GM23338 (cell line): ENCODE measurements around the gene CALML5. TPM values are rescaled to one million over a fixed set of nuclear protein-coding genes. Genes with fewer than 3 reads are reported as not detected.

ENCODE experiments used
- ATAC-seq: fragments of 200-7000 bp; cut with Tn5 transposase; 3 replicates; pipeline ENCODE4 v1.9.1; 2020
- DNase-seq: peaks from one replicate; pipeline ENCODE4 v3.0.0-alpha.2; 2015; ENCODE audit warnings: low spot score
- H2AFZ ChIP-seq: fragments of 200-600 bp; sonication (generic); 2 replicates; pipeline ENCODE4 v1.8.0; 2016; ENCODE audit warnings: antibody characterized with exemption, mild to moderate bottlenecking, moderate library complexity
- H3F3A ChIP-seq: fragments of 200-600 bp; sonication (generic); replicated peaks from 2 replicates; pipeline ENCODE4 v1.8.0; 2017; ENCODE audit warnings: antibody characterized with exemption, mixed run types, low read depth
- H3K27ac ChIP-seq: fragments of 200-600 bp; sonication (generic); 2 replicates; pipeline ENCODE4 v1.6.1; 2016; ENCODE audit warnings: low read depth
- H3K27me3 ChIP-seq: fragments of 200-600 bp; sonication (generic); 2 replicates; pipeline ENCODE4 v1.8.0; 2016; ENCODE audit warnings: mild to moderate bottlenecking, mixed run types, moderate library complexity; ENCODE audit not compliant: insufficient read depth
- H3K36me3 ChIP-seq: fragments of 200-600 bp; sonication (generic); 2 replicates; pipeline ENCODE4 v1.8.0; 2016; ENCODE audit warnings: mild to moderate bottlenecking; ENCODE audit not compliant: insufficient read depth
- H3K4me1 ChIP-seq: fragments of 200-600 bp; sonication (generic); 2 replicates; pipeline ENCODE4 v1.8.0; 2016; ENCODE audit warnings: mild to moderate bottlenecking, moderate library complexity; ENCODE audit not compliant: insufficient read depth
- H3K4me2 ChIP-seq: fragments of 200-600 bp; sonication (generic); 2 replicates; pipeline ENCODE4 v1.7.1; 2017; ENCODE audit warnings: mixed run types
- H3K4me3 ChIP-seq: fragments of 200-600 bp; sonication (generic); 2 replicates; pipeline ENCODE4 v1.6.1; 2016; ENCODE audit warnings: mixed run types
- H3K79me2 ChIP-seq: fragments of 200-600 bp; sonication (generic); replicated peaks from 2 replicates; pipeline ENCODE4 v1.8.0; 2017; ENCODE audit warnings: mild to moderate bottlenecking; ENCODE audit not compliant: insufficient read depth
- H3K9me2 ChIP-seq: fragments of 200-600 bp; sonication (generic); 2 replicates; pipeline ENCODE4 v1.8.0; 2017; ENCODE audit not compliant: insufficient read depth
- H4K20me1 ChIP-seq: fragments of 200-600 bp; sonication (generic); replicated peaks from 2 replicates; pipeline ENCODE4 v1.8.0; 2017; ENCODE audit warnings: mild to moderate bottlenecking; ENCODE audit not compliant: insufficient read depth
- H3K27ac Mint-ChIP-seq: 2 replicates; pipeline ENCODE4 v1.8.0; 2020; ENCODE audit warnings: inconsistent platforms, mild to moderate bottlenecking, moderate library complexity, mixed read lengths
- H3K27me3 Mint-ChIP-seq: 3 replicates; pipeline ENCODE4 v1.8.0; 2022; ENCODE audit warnings: low read depth, mild to moderate bottlenecking, moderate library complexity, mixed read lengths, inconsistent platforms; ENCODE audit not compliant: insufficient read depth, poor library complexity
- H3K36me3 Mint-ChIP-seq: 3 replicates; pipeline ENCODE4 v1.8.0; 2021; ENCODE audit warnings: low read depth, mild to moderate bottlenecking, inconsistent platforms, moderate library complexity, mixed read lengths
- H3K4me1 Mint-ChIP-seq: 3 replicates; pipeline ENCODE4 v1.8.0; 2020; ENCODE audit warnings: mild to moderate bottlenecking, inconsistent platforms, mixed read lengths
- H3K4me3 Mint-ChIP-seq: 3 replicates; pipeline ENCODE4 v1.8.0; 2021; ENCODE audit warnings: moderate library complexity, mild to moderate bottlenecking, inconsistent platforms, mixed read lengths
- H3K9me3 Mint-ChIP-seq: 3 replicates; pipeline ENCODE4 v1.8.0; 2020; ENCODE audit warnings: moderate library complexity, mild to moderate bottlenecking, inconsistent platforms, mixed read lengths
- CREB1 ChIP-seq: fragments of 250-450 bp; sonication (Bioruptor Pico); IDR thresholded peaks from 2 replicates; pipeline ENCODE4 v1.5.0; 2020; ENCODE audit warnings: low read depth, mild to moderate bottlenecking, moderate library complexity
- CTCF ChIP-seq, 2 experiments: fragments of 200-600 bp in 1 of 2; sonication (generic) in 1 of 2; conservative IDR thresholded peaks; 2 replicates each; pipeline versions ENCODE4 v1.5.1 to v1.6.1; 2016 to 2017; ENCODE audit warnings: antibody characterized with exemption in 2 of 2, low read depth in 2 of 2, mild to moderate bottlenecking in 2 of 2, moderate library complexity in 1 of 2
- ETS1 ChIP-seq: IDR thresholded peaks from 2 replicates; pipeline ENCODE4 v1.6.1; 2016; ENCODE audit warnings: antibody characterized with exemption
- EZH2 ChIP-seq: fragments of 200-600 bp; sonication (generic); IDR thresholded peaks from one replicate; pipeline ENCODE4 v1.8.0; 2017; ENCODE audit warnings: antibody characterized with exemption, mild to moderate bottlenecking, low read depth; ENCODE audit not compliant: unreplicated experiment
- EZH2phosphoT487 ChIP-seq: fragments of 200-600 bp; sonication (generic); IDR thresholded peaks from one replicate; pipeline ENCODE4 v1.8.1; 2018; ENCODE audit warnings: antibody characterized with exemption; ENCODE audit not compliant: unreplicated experiment
- JUNB ChIP-seq: IDR thresholded peaks from one replicate; pipeline ENCODE4 v1.6.1; 2016; ENCODE audit warnings: antibody characterized with exemption; ENCODE audit not compliant: unreplicated experiment
- NANOG ChIP-seq: IDR thresholded peaks from 2 replicates; pipeline ENCODE4 v1.6.1; 2016; ENCODE audit warnings: antibody characterized with exemption, borderline replicate concordance
- POLR2AphosphoS5 ChIP-seq: IDR thresholded peaks from 2 replicates; pipeline ENCODE4 v1.6.1; 2016; ENCODE audit warnings: antibody characterized with exemption, low read depth
- REST ChIP-seq: IDR thresholded peaks from one replicate; pipeline ENCODE4 v1.6.1; 2018; ENCODE audit warnings: antibody characterized with exemption; ENCODE audit not compliant: unreplicated experiment
- STAT1 ChIP-seq: IDR thresholded peaks from one replicate; pipeline ENCODE4 v1.6.1; 2016; ENCODE audit warnings: antibody characterized with exemption; ENCODE audit not compliant: unreplicated experiment
- ZNF114 ChIP-seq: fragments of 250-450 bp; sonication (Bioruptor Pico); IDR thresholded peaks from 2 replicates; pipeline ENCODE4 v1.5.0; 2020; ENCODE audit warnings: mild to moderate bottlenecking, moderate library complexity
- ZNF331 ChIP-seq: fragments of 250-450 bp; sonication (Bioruptor Pico); IDR thresholded peaks from 2 replicates; pipeline ENCODE4 v1.5.0; 2020; ENCODE audit warnings: low read depth, mild to moderate bottlenecking, moderate library complexity
- polyA plus RNA-seq: library from polyadenylated mRNA; unstranded; fragments of >200 nt; fragmentation: Nextera tagmentation; extraction: Ambion mirVana; gene quantifications from 2 replicates; pipeline ENCODE4 v1.2.1, GENCODE V29; 2016
- total RNA-seq: library from RNA; depleted of rRNA; stranded (reverse); fragments of >200 nt; shearing (Covaris generic); gene quantifications from 2 replicates; pipeline ENCODE4 v1.2.3, GENCODE V29; 2014

CALML5 gene
- total and polyA plus RNA-seq, 2 experiments from 2014 or later: 0.40 TPM; not detected in 1

- H2AFZ ChIP-seq: 0 out of 2 replicates have a peak overlapping the region, but pooled peaks have one; percentile 80
- DNase-seq (no peak), ATAC-seq (no peak)
- H3K4me1 ChIP-seq: no peaks in the 10 kb centered on the region
- no peak for TF ChIP-seq EZH2phosphoT487
- no peak for TF ChIP-seq CTCF (conservative IDR thresholded peaks at IDR 0.05; ENCODE audit: low read depth in 2 of 2)
- no peak for TF ChIP-seq NANOG
- no peak for TF ChIP-seq JUNB
- TF ChIP-seq STAT1: no peak
- no peak for TF ChIP-seq EZH2
- no peak for TF ChIP-seq ZNF331 (CRISPR knock-in tag)
- TF ChIP-seq ETS1: no peak
- no peak for TF ChIP-seq REST
- no peak for TF ChIP-seq POLR2AphosphoS5
- no peak for TF ChIP-seq ZNF114
- TF ChIP-seq CREB1 (CRISPR knock-in tag): no peak
- no peaks in the 10 kb centered on the region for H4K20me1 ChIP-seq
- no peaks in the 10 kb centered on the region for H3K79me2 ChIP-seq
- no peaks in the 10 kb centered on the region for H3K9me2 ChIP-seq
- H3K27me3 ChIP-seq: no peaks in the 10 kb centered on the region
- no peaks in the 10 kb centered on the region for H3F3A ChIP-seq
- no peaks in the 10 kb centered on the region for H3K4me1 Mint-ChIP-seq
- H3K27ac ChIP-seq: no peak overlapping the region
- H3K36me3 ChIP-seq: no peaks in the 10 kb centered on the region
- H3K9me3 Mint-ChIP-seq: peaks cover 16% of the 10 kb centered on the region; the same call in 2 of the 3 replicates
- H3K4me3 ChIP-seq: no peak overlapping the region
- no peak overlapping the region for H3K4me2 ChIP-seq
- peaks cover 6% of the 10 kb centered on the region for H3K27me3 Mint-ChIP-seq
- no peak overlapping the region for H3K27ac Mint-ChIP-seq
- H3K36me3 Mint-ChIP-seq: peaks cover 3% of the 10 kb centered on the region; the same call in 2 of the 3 replicates
- no peak overlapping the region for H3K4me3 Mint-ChIP-seq
Observed at GRCh38 chr10:5547931-5548660, 48.7 kb upstream of the CALML5 start.
